ENCODE data around the gene TBC1D21.

DNA sequence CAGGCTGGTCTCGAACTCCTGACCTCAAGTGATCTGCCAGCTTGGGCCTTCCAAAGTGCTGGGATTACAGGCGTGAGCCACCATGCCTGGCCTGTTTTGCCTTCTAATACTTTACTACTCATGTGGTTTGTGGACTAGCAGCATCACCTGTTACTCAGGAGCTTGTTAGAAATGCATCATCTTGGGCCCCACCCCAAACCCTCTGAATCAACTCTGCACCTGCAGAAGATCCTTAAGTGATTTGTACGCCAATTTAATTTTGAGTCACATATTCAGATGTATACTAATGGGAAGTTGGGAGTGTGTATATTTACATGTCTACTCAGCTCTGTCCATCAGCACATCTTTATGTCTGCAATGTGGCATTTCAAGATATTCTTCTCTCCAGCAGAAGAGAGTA, 6.1 kb downstream of the TBC1D21 start:
- no peak for TF ChIP-seq EZH2 (IDR thresholded peaks at IDR 0.05; ENCODE audit: borderline replicate concordance, low read depth, low read length, poor library complexity, severe bottlenecking)
- TF ChIP-seq, protein P1, sequence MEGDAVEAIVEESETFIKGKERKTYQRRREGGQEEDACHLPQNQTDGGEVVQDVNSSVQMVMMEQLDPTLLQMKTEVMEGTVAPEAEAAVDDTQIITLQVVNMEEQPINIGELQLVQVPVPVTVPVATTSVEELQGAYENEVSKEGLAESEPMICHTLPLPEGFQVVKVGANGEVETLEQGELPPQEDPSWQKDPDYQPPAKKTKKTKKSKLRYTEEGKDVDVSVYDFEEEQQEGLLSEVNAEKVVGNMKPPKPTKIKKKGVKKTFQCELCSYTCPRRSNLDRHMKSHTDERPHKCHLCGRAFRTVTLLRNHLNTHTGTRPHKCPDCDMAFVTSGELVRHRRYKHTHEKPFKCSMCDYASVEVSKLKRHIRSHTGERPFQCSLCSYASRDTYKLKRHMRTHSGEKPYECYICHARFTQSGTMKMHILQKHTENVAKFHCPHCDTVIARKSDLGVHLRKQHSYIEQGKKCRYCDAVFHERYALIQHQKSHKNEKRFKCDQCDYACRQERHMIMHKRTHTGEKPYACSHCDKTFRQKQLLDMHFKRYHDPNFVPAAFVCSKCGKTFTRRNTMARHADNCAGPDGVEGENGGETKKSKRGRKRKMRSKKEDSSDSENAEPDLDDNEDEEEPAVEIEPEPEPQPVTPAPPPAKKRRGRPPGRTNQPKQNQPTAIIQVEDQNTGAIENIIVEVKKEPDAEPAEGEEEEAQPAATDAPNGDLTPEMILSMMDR (conservative IDR thresholded peaks at IDR 0.05; ENCODE audit: low read depth, low read length), result no peak

Measured in A673 (cell line).